ENCODE measurements around the gene CCDC97. TPM values are rescaled to one million over a fixed set of nuclear protein-coding genes. Genes with fewer than 3 reads are reported as not detected.

The CCDC97 gene
- total RNA-seq: 10 to 100 TPM in 1 of 2 donors, 1 to 10 TPM in 1; 8.1 to 16.2 TPM

DNA sequence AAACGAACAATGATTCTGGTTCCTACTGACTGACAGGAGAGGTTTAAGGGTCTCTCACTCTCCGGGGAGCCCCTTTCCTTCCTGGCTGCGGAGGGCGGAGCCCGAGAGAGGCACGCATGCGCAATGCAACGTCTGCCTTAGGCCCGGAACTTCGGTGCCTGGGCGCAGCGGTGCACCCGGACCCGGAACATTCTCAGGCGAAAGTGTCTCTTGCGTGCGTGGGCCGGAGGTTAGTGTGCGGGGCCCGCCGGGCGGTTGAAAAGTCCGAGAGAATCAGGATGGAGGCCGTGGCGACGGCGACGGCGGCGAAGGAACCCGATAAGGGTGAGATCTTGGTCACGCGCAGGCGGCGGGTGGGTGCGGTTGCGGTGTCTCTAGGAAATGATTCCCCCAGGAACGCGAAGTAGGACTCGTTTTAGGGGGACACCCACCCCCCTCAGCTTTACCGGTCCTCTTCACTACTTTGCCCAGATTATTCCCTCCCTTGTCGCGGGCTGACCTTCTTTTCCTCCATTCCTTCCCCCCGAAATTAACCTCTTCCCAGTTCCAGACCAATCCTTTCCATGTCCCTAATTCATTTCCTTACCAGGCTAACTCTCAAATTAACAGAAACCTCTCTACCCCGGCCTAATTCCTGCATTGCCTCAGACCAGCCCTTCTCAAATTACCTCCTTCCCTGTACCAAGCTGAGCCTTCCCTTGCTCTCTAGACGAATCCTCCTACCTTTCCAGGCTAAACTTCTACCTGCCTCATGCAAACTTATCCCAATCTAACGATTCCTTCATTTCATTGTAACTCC is at the start of gene CCDC97:
TSS of gene CCDC97 (plus strand) at position 140 of the 799 bp plus-strand sequence. CDS start at position 279, 139 bp downstream.
- peak; percentile 84 for DNase-seq (ENCODE audit: low spot score)
- Histone ChIP-seq H3K4me1 (peaks cover 0 to 37% of the 10 kb centered on the region in 2 donors), H3K36me3 (peaks cover 43% of the 10 kb centered on the region), H3K27me3 (no peaks in the 10 kb centered on the region), H3K4me3 (peak within 1 kb of the TSS; percentile 73 to 89), H3K27ac (peak within 1 kb of the TSS; percentile 96 to 98), H3K9me3 (no peaks in the 10 kb centered on the region)
- TF ChIP-seq, protein P1, sequence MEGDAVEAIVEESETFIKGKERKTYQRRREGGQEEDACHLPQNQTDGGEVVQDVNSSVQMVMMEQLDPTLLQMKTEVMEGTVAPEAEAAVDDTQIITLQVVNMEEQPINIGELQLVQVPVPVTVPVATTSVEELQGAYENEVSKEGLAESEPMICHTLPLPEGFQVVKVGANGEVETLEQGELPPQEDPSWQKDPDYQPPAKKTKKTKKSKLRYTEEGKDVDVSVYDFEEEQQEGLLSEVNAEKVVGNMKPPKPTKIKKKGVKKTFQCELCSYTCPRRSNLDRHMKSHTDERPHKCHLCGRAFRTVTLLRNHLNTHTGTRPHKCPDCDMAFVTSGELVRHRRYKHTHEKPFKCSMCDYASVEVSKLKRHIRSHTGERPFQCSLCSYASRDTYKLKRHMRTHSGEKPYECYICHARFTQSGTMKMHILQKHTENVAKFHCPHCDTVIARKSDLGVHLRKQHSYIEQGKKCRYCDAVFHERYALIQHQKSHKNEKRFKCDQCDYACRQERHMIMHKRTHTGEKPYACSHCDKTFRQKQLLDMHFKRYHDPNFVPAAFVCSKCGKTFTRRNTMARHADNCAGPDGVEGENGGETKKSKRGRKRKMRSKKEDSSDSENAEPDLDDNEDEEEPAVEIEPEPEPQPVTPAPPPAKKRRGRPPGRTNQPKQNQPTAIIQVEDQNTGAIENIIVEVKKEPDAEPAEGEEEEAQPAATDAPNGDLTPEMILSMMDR (IDR thresholded peaks at IDR 0.05): peak in 1 of 2 donors; percentile 11

DNA sequence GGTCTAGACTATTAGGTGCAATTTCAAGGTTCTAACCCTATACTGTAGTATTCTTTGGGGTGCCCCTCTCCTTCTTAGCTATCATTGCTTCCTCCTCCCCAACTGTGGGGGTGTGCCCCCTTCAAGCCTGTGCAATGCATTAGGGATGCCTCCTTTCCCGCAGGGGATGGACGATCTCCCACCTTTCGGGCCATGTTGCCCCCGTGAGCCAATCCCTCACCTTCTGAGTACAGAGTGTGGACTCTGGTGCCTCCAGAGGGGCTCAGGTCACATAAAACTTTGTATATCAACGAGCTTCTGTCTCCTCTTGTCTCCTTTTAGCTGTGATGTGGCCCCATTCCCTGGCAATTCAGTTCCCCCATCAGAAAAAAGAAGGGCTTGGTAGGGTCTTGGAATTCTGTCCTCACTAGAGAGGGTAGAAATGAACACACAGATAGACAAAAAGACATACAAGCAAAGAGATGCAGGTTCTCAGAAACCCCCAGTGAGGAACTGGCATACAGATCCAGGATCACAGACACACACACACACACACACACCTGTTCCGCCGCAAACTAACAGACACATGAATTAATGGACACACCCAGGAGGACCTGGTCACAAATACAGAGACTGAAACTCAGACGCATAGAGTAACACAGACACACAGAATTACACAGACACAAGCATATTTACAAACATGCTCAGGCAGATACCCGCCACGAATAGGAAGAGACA is 48.3 kb upstream of the CCDC97 start:
- Histone ChIP-seq H3K36me3 (peaks cover 33% of the 10 kb centered on the region), H3K27me3 (no peaks in the 10 kb centered on the region), H3K4me3 (peak overlapping the region; percentile 20 to 60), H3K4me1 (peaks cover 0 to 23% of the 10 kb centered on the region in 2 donors), H3K9me3 (no peaks in the 10 kb centered on the region), H3K27ac (peak overlapping the region; percentile 95 to 97)
- TF ChIP-seq, protein P1 (IDR thresholded peaks at IDR 0.05): no peak
- DNase-seq (ENCODE audit: low spot score): no peak

GRCh38 chr19:41263042-41263849 is 46.7 kb upstream of the CCDC97 start:
- no peaks in the 10 kb centered on the region for H3K27me3 ChIP-seq
- H3K27ac ChIP-seq: peak overlapping the region; percentile 95 to 97
- H3K9me3 ChIP-seq: no peaks in the 10 kb centered on the region
- peak overlapping the region; percentile 45 to 60 for H3K4me3 ChIP-seq
- peak; percentile 83 for DNase-seq (ENCODE audit: low spot score)
- peaks cover 25% of the 10 kb centered on the region for H3K36me3 ChIP-seq
- peaks cover 0 to 36% of the 10 kb centered on the region in 2 donors for H3K4me1 ChIP-seq
- TF ChIP-seq, protein P1 (IDR thresholded peaks at IDR 0.05): no peak

- Histone ChIP-seq H3K27me3 (no peaks in the 10 kb centered on the region), H3K4me3 (peak within 1 kb of the TSS; percentile 86 to 94), H3K27ac (peak within 1 kb of the TSS; percentile 98 to 100), H3K9me3 (no peaks in the 10 kb centered on the region), H3K4me1 (peaks cover 0 to 36% of the 10 kb centered on the region in 2 donors), H3K36me3 (peaks cover 25% of the 10 kb centered on the region)
- DNase-seq (ENCODE audit: low spot score): peak; percentile 100
- TF ChIP-seq, protein P1 (IDR thresholded peaks at IDR 0.05): no peak
These were observed 46.0 kb upstream of the CCDC97 start, which contains the start of gene HNRNPUL1 for GRCh38 chr19:41263850-41264580. Gene HNRNPUL1, plus strand, starts transcription at chr19:41264372. Its CDS starts 132 bp downstream, at chr19:41264504.

Data from right atrium auricular region (tissue), 2 donors.